ENCODE data around the gene TSPYL6.

DNA sequence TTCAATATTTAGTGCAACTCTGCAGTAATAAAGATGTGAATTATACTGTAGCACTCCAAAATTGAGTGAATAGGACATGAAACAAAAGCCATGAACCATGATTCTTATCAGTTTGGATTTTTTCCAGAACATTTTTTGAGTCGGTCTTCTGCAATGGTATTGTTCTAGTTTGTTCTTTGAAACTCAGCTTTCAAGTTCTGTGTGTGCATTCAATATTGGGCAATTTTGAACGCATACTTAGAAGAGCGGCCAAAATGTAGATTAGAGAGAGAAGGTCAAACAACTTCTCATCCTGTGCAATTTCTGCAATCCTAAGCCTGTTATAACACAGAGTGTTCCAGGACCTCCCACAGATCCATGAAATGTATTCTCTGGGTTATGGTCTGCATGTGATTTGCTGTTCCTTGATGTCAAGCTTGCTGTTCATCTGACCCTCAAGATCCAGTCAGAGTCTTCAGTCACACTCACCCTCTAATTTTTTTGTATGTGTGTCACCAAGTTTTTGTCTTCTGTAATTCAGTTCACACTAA, 48.3 kb downstream of the TSPYL6 start:
- TF ChIP-seq, protein P1, sequence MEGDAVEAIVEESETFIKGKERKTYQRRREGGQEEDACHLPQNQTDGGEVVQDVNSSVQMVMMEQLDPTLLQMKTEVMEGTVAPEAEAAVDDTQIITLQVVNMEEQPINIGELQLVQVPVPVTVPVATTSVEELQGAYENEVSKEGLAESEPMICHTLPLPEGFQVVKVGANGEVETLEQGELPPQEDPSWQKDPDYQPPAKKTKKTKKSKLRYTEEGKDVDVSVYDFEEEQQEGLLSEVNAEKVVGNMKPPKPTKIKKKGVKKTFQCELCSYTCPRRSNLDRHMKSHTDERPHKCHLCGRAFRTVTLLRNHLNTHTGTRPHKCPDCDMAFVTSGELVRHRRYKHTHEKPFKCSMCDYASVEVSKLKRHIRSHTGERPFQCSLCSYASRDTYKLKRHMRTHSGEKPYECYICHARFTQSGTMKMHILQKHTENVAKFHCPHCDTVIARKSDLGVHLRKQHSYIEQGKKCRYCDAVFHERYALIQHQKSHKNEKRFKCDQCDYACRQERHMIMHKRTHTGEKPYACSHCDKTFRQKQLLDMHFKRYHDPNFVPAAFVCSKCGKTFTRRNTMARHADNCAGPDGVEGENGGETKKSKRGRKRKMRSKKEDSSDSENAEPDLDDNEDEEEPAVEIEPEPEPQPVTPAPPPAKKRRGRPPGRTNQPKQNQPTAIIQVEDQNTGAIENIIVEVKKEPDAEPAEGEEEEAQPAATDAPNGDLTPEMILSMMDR (IDR thresholded peaks at IDR 0.05): no peak
- TF ChIP-seq POLR2A (IDR thresholded peaks at IDR 0.05): no peak

All from body of pancreas (tissue), 4 donors.